DOHH2 (cell line): ENCODE data around the gene GOLGA8J.
A peak's percentile ranks its signal among the peaks of the same experiment; 100 is the strongest.
"Not testable (repeated sequence)": the region's sequence is repeated elsewhere in the genome, so short reads cannot be mapped to it uniquely, and the experiment has no call there.

Experiments used
- H3F3A ChIP-seq: fragments of 200-600 bp; sonication (generic), shearing (Covaris generic); 2 replicates; pipeline ENCODE4 v1.6.0; 2016; ENCODE audit warnings: antibody characterized with exemption, mild to moderate bottlenecking; ENCODE audit not compliant: control insufficient read depth, insufficient read depth
- H3K27ac ChIP-seq: fragments of 200-600 bp; sonication (generic); 2 replicates; pipeline ENCODE4 v1.5.1; 2014; ENCODE audit warnings: low read depth, mild to moderate bottlenecking, low read length, moderate library complexity
- H3K27me3 ChIP-seq: fragments of 200-600 bp; sonication (generic); 2 replicates; pipeline ENCODE4 v1.6.1; 2014; ENCODE audit warnings: mild to moderate bottlenecking, low read length, mixed read lengths; ENCODE audit not compliant: control insufficient read depth
- H3K36me3 ChIP-seq: fragments of 200-600 bp; sonication (generic); 2 replicates; pipeline ENCODE4 v1.6.1; 2014; ENCODE audit warnings: mild to moderate bottlenecking, low read length, moderate library complexity, mixed read lengths; ENCODE audit not compliant: control insufficient read depth
- H3K4me1 ChIP-seq: fragments of 200-600 bp; sonication (generic); 2 replicates; pipeline ENCODE4 v1.6.1; 2014; ENCODE audit warnings: mild to moderate bottlenecking, low read length, mixed read lengths; ENCODE audit not compliant: control insufficient read depth
- H3K4me2 ChIP-seq: fragments of 200-600 bp; sonication (generic); 2 replicates; pipeline ENCODE4 v1.6.0; 2014; ENCODE audit warnings: mild to moderate bottlenecking, low read length, moderate library complexity
- H3K4me3 ChIP-seq: fragments of 200-600 bp; sonication (generic); 2 replicates; pipeline ENCODE4 v1.5.1; 2014; ENCODE audit warnings: mild to moderate bottlenecking, low read length, mixed read lengths
- H3K79me2 ChIP-seq: fragments of 200-600 bp; sonication (generic); 2 replicates; pipeline ENCODE4 v1.6.1; 2014; ENCODE audit warnings: mild to moderate bottlenecking, low read length, mixed read lengths; ENCODE audit not compliant: control insufficient read depth
- H3K9me2 ChIP-seq: fragments of 200-600 bp; sonication (generic); replicated peaks from 2 replicates; pipeline ENCODE4 v1.6.1; 2014; ENCODE audit warnings: mild to moderate bottlenecking, low read length, mixed read lengths; ENCODE audit not compliant: control insufficient read depth
- H3K9me3 ChIP-seq: fragments of 200-600 bp; sonication (generic); 2 replicates; pipeline ENCODE4 v1.6.1; 2014; ENCODE audit warnings: antibody characterized with exemption, low read length, mixed read lengths; ENCODE audit not compliant: control insufficient read depth, insufficient read depth
- H4K20me1 ChIP-seq: fragments of 200-600 bp; sonication (generic); 2 replicates; pipeline ENCODE4 v1.6.0; 2014; ENCODE audit warnings: low read depth, mild to moderate bottlenecking, antibody characterized with exemption, low read length, moderate library complexity; ENCODE audit not compliant: control insufficient read depth, insufficient read depth

GOLGA8J gene

GRCh38 chr15:30103941-30104507 lies 21.3 kb downstream of the GOLGA8J start:
- not testable (repeated sequence) for H3F3A ChIP-seq, H3K27ac ChIP-seq, H3K79me2 ChIP-seq, H4K20me1 ChIP-seq, H3K36me3 ChIP-seq, H3K27me3 ChIP-seq, H3K4me1 ChIP-seq, H3K9me2 ChIP-seq, H3K9me3 ChIP-seq
- H3K4me3 ChIP-seq = peak overlapping the region; percentile 38
- peak overlapping the region; percentile 43; the same call in 1 of the 2 replicates for H3K4me2 ChIP-seq

- not testable (repeated sequence) for H3K4me3 ChIP-seq, H3K4me2 ChIP-seq, H3K9me3 ChIP-seq, H3K36me3 ChIP-seq, H3K27me3 ChIP-seq, H3K27ac ChIP-seq, H4K20me1 ChIP-seq, H3K79me2 ChIP-seq, H3K4me1 ChIP-seq, H3F3A ChIP-seq, H3K9me2 ChIP-seq
Measured at GRCh38 chr15:30110591-30110990, 27.8 kb downstream of the GOLGA8J start.

GRCh38 chr15:30130066-30130465 lies 47.3 kb downstream of the GOLGA8J start:
- H3K27ac ChIP-seq, H3K36me3 ChIP-seq, H3K4me3 ChIP-seq, H3K27me3 ChIP-seq, H4K20me1 ChIP-seq, H3K9me2 ChIP-seq, H3K9me3 ChIP-seq, H3F3A ChIP-seq, H3K4me1 ChIP-seq, H3K79me2 ChIP-seq, H3K4me2 ChIP-seq: not testable (repeated sequence)

- not testable (repeated sequence) for H3K9me3 ChIP-seq, H3K9me2 ChIP-seq, H3K4me3 ChIP-seq, H3K4me2 ChIP-seq, H3K79me2 ChIP-seq, H3K4me1 ChIP-seq, H3F3A ChIP-seq, H3K27me3 ChIP-seq, H3K27ac ChIP-seq, H3K36me3 ChIP-seq, H4K20me1 ChIP-seq
Measured at GRCh38 chr15:30134751-30135150, 52.0 kb downstream of the GOLGA8J start, which contains the start of gene GOLGA8T. TSS of gene GOLGA8T (plus strand) at chr15:30135051. CDS start at chr15:30135149, 98 bp downstream.
